Measurements from ENCODE around the gene ELF4.
"Not testable (repeated sequence)": the region's sequence is repeated elsewhere in the genome, so short reads cannot be mapped to it uniquely, and the experiment has no call there.

ELF4 gene

DNA sequence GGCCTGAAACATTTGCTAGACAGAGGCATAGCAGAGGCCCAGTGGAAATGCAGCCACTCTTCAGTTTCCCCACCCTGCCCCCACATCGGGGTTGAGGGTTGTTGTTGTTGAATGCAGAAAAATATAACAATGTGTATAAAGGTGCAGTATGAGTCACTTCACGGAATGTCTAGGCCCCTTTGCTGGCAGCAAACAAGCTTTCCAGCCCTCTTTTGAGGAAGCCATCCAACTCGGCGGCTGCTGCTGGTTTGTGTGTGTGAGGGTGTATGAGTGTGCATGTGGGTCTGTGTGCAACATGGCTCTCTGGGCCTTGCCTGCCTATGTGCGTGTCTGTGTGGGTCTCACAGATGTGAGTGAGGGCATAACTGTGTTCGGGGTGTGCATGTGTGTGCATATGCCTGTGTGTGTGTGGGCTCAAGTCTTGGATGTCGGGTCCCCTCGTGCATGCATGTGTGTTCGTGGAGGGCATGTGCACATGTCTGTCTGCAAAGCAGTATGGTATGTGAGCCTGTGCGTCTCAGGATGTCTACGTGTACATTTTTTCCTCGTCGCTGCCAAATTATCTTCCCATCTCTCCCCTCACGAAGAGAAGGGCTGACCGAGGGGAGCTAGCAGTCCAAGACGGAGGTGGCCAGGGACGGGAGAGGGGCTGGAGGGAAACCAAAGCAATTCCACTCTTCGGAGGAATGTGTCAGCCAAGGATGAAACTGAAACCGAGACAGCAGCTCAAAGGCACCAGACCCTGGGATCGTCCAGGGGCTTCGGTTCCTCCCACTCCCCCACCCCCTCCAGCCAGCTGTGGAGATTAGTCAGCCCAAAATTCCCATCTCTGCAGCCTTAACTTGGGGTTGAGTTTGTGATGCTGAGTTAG is 8.4 kb upstream of the ELF4 start:
- Histone ChIP-seq H3K4me3 (ENCODE audit: low read depth, low read length) (no peak overlapping the region), H3K36me3 (no peaks in the 10 kb centered on the region), H3K27me3 (no peaks in the 10 kb centered on the region), H3K4me1 (no peaks in the 10 kb centered on the region), H3K9me3 (no peaks in the 10 kb centered on the region)
- DNase-seq, result no peak
- TF ChIP-seq, protein P1, sequence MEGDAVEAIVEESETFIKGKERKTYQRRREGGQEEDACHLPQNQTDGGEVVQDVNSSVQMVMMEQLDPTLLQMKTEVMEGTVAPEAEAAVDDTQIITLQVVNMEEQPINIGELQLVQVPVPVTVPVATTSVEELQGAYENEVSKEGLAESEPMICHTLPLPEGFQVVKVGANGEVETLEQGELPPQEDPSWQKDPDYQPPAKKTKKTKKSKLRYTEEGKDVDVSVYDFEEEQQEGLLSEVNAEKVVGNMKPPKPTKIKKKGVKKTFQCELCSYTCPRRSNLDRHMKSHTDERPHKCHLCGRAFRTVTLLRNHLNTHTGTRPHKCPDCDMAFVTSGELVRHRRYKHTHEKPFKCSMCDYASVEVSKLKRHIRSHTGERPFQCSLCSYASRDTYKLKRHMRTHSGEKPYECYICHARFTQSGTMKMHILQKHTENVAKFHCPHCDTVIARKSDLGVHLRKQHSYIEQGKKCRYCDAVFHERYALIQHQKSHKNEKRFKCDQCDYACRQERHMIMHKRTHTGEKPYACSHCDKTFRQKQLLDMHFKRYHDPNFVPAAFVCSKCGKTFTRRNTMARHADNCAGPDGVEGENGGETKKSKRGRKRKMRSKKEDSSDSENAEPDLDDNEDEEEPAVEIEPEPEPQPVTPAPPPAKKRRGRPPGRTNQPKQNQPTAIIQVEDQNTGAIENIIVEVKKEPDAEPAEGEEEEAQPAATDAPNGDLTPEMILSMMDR (IDR thresholded peaks at IDR 0.05; ENCODE audit: low read depth, low read length), result no peak

DNA sequence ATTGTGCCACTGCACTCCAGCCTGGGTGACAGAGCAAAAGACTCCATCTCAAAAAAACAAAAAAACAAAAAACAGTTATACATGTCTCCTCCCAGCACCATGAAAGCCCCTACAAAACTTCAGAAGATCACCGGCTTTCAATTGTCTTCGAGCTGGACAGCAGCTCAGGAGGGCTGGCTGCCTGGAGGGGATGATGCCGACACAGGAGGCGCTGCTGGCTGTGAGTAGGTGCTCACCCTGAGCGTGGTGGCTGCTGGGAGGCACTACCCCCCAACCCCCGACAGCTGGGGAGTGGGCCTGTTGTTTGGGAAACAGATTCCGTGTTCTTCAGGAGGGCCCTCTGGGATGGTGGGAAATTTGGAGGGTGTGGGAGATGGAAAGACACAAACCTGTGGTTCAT is 6.9 kb upstream of the ELF4 start:
- TF ChIP-seq, protein P1 (IDR thresholded peaks at IDR 0.05; ENCODE audit: low read depth, low read length), result no peak
- H3K27me3 ChIP-seq, result no peaks in the 10 kb centered on the region
- H3K36me3 ChIP-seq, result no peaks in the 10 kb centered on the region
- H3K4me3 ChIP-seq (ENCODE audit: low read depth, low read length), result no peak overlapping the region
- H3K9me3 ChIP-seq, result no peaks in the 10 kb centered on the region
- H3K4me1 ChIP-seq, result no peaks in the 10 kb centered on the region
- DNase-seq, result no peak

DNA sequence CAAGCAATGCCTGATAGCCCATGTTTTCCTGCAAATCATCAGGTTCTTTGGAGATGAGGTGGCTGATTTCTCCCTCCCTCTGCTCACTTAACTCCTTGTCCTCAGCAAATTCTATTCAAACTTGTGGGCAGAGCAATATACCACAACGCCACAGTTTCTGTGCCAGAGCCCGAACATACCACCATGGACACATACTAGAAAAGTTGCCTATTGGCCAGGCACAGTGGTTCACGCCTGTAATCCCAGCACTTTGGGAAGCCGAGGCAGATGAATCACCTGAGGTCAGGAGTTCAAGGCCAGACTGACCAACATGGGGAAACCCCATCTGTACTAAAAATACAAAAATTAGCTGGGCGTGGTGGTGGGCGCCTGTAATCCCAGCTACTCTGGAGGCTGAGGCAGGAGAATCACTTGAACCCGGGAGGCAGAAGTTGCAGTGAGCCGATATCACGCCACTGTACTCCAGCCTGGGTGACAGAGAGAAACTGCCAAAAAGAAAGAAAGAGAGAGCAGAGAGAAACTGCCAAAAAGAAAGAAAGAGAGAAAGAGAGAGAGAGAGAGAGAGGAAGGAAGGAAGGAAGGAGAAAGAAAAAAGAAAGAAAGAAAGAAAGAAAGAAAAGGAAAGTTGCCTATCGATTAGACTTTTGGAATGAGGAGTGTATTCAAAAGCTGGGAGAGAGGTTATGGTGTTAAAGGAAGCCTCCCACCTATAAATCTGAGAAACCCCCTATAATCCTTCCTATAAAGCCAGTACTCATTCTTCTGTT is 5.0 kb upstream of the ELF4 start:
- not testable (repeated sequence) for H3K4me3 ChIP-seq (ENCODE audit: low read depth, low read length); H3K36me3 ChIP-seq; H3K4me1 ChIP-seq; DNase-seq; H3K9me3 ChIP-seq; H3K27me3 ChIP-seq

DNA sequence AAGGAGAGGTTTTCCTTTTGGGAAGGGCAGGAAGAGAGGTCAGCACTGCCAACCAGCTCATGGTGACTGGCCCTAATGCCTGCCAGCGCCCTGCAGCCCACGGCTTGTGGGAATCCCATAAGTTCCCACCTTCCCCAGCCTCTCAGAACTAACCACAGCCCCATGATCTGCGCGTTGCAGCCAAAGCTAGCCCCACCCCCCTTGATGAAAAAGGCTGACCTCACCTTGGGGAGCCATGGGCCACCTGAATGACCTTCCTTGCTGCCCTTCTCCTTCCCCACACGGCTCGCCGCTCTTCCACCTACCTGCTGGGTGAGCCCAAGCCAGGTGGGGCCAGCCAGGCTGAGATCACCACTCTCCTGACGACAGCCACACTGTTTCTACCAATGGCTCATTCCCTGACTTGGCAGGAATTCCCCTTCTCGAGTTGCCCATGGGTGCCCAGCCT is 3.9 kb upstream of the ELF4 start:
- no peak for DNase-seq
- TF ChIP-seq, protein P1 (IDR thresholded peaks at IDR 0.05; ENCODE audit: low read depth, low read length), result no peak
- H3K4me3 ChIP-seq (ENCODE audit: low read depth, low read length), result no peak overlapping the region
- H3K4me1 ChIP-seq, result no peaks in the 10 kb centered on the region
- no peaks in the 10 kb centered on the region for H3K36me3 ChIP-seq
- 0 out of 2 replicates have a peak, but pooled peaks cover 3% of the 10 kb centered on the region for H3K27me3 ChIP-seq
- H3K9me3 ChIP-seq, result no peaks in the 10 kb centered on the region

DNA sequence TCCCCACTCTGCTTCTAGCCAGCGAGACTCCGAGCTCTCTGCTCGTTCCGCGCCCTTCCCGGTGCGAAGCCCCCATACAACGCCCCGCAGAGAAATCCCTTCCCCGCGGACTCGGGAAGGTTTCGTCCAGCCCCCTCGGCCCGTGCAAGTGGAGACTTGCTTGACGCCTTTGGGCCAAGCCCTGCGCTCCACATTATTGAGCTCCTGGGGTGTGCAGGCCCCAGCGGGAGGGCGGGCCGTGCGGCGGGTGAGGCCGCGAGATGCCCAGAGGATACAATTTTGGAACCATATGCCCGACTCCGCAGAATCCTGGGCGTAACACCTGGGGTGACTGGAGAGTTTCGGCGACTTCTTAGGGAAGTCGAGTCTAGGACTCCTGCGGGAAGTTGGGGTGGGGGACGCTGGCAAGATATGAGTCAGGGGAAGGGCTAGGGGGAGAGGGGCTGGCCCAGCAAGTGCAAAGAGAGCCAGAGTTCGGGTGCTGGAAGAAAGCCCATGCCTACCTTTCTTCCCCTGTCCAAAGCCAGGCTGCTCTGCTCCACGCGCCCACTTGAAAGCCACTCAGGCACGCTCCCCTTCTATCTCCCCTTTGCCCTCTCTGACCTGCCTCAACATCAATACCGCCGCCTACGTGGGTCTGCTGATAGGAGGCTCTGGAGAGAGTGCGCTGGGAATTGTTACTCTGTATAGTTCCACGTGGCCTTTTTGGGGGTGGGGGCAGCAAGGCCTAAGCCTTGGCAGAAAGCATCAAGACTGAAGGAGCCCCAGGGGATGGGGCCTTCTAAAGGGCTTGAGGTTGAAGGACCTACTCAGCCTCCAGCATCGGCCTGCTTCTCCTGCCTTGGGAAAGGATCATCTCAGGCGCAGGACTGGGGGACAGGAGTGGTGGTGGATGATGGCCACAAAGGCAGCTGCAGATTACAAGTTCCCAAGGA is 1.2 kb upstream of the ELF4 start:
- TF ChIP-seq, protein P1 (IDR thresholded peaks at IDR 0.05; ENCODE audit: low read depth, low read length), result no peak
- H3K9me3 ChIP-seq, result no peaks in the 10 kb centered on the region
- no peaks in the 10 kb centered on the region for H3K36me3 ChIP-seq
- H3K4me3 ChIP-seq (ENCODE audit: low read depth, low read length), result no peak overlapping the region
- H3K27me3 ChIP-seq, result 0 out of 2 replicates have a peak, but pooled peaks cover 3% of the 10 kb centered on the region
- DNase-seq, result no peak
- H3K4me1 ChIP-seq, result no peaks in the 10 kb centered on the region
